ENCODE results near the gene TPK1. TPM values are rescaled to one million over a fixed set of nuclear protein-coding genes. Genes with fewer than 3 reads are reported as not detected.
A peak's percentile ranks its signal among the peaks of the same experiment; 100 is the strongest.

The TPK1 gene
- total RNA-seq, 1 donor from 2014 or later: 14.5 TPM

GRCh38 chr7:144827621-144828020 lies 8.2 kb downstream of the TPK1 start:
- peaks cover 2% of the 10 kb centered on the region for H3K9me3 Mint-ChIP-seq
- H3K4me2 ChIP-seq: no peak overlapping the region
- no peak overlapping the region for H3K4me3 Mint-ChIP-seq

GRCh38 chr7:144826208-144826607 lies 9.6 kb downstream of the TPK1 start:
- no peak overlapping the region for H3K27ac ChIP-seq
- H3K9ac ChIP-seq: no peak overlapping the region
- no peaks in the 10 kb centered on the region for H3F3A ChIP-seq (ENCODE audit: low read depth)
- H3K27me3 ChIP-seq: no peaks in the 10 kb centered on the region
- TF ChIP-seq EZH2phosphoT487 (IDR thresholded peaks at IDR 0.05): no peak
- no peak for TF ChIP-seq CTCF (IDR thresholded peaks at IDR 0.05)
- TF ChIP-seq EZH2 (IDR thresholded peaks at IDR 0.05): no peak
- H3K79me2 ChIP-seq (ENCODE audit: low read depth): no peaks in the 10 kb centered on the region
- no peaks in the 10 kb centered on the region for H3K9me3 ChIP-seq (ENCODE audit: low read depth)
- H3K4me3 ChIP-seq: no peak overlapping the region
- H4K20me1 ChIP-seq (ENCODE audit: low read depth): no peaks in the 10 kb centered on the region
- H3K27me3 Mint-ChIP-seq (ENCODE audit: insufficient read depth, low read depth): no peaks in the 10 kb centered on the region
- no peak overlapping the region for H3K4me3 Mint-ChIP-seq
- H3K4me1 Mint-ChIP-seq: peaks cover 13% of the 10 kb centered on the region
- no peaks in the 10 kb centered on the region for H3K36me3 ChIP-seq
- H3K36me3 Mint-ChIP-seq: no peaks in the 10 kb centered on the region
- peaks cover 16% of the 10 kb centered on the region for H3K4me1 ChIP-seq
- H3K9me3 Mint-ChIP-seq: peaks cover 2% of the 10 kb centered on the region
- H3K4me2 ChIP-seq: no peak overlapping the region
- DNase-seq (ENCODE audit: low spot score): no peak
- H3K27ac Mint-ChIP-seq: no peak overlapping the region
- H2AFZ ChIP-seq (replicated peaks): no peak overlapping the region

More at GRCh38 chr7:144827621-144828020, 8.2 kb downstream of the TPK1 start:
- Histone ChIP-seq H4K20me1 (ENCODE audit: low read depth) (no peaks in the 10 kb centered on the region), H3K9ac (no peak overlapping the region), H3K36me3 (no peaks in the 10 kb centered on the region), H3F3A (ENCODE audit: low read depth) (no peaks in the 10 kb centered on the region), H2AFZ (replicated peaks) (no peak overlapping the region), H3K79me2 (ENCODE audit: low read depth) (no peaks in the 10 kb centered on the region), H3K27ac (no peak overlapping the region), H3K4me1 (peaks cover 16% of the 10 kb centered on the region), H3K4me3 (no peak overlapping the region), H3K27me3 (no peaks in the 10 kb centered on the region), H3K9me3 (ENCODE audit: low read depth) (no peaks in the 10 kb centered on the region)
- peaks cover 11% of the 10 kb centered on the region for H3K4me1 Mint-ChIP-seq
- peaks cover 4% of the 10 kb centered on the region for H3K27me3 Mint-ChIP-seq (ENCODE audit: insufficient read depth, low read depth)
- H3K27ac Mint-ChIP-seq: no peak overlapping the region
- no peak for TF ChIP-seq EZH2 (IDR thresholded peaks at IDR 0.05)
- TF ChIP-seq EZH2phosphoT487 (IDR thresholded peaks at IDR 0.05): no peak
- TF ChIP-seq CTCF (IDR thresholded peaks at IDR 0.05): no peak
- peak; percentile 7 for DNase-seq (ENCODE audit: low spot score)
- no peaks in the 10 kb centered on the region for H3K36me3 Mint-ChIP-seq

DNA sequence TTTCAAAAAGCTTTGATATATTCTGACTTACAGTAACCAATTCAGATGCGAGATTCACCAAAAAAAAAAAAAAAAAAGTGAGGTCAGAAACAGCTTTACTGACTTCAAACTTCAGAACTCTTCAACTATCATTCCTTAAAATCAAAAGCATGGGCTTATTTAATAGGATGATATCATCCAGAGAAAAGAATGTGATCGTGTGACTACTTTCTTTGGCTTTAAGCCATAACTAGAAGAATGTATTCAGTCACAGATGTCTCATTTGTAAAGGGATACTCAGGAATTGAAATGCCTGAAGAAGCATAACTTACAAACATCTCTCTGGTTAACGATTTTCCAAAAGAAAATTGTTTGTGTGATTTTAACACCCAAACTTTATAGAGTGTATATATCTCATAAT lies 11.5 kb downstream of the TPK1 start:
- no peak for TF ChIP-seq CTCF (IDR thresholded peaks at IDR 0.05)
- no peak for TF ChIP-seq EZH2 (IDR thresholded peaks at IDR 0.05)
- TF ChIP-seq EZH2phosphoT487 (IDR thresholded peaks at IDR 0.05): no peak
- H3K27me3 Mint-ChIP-seq (ENCODE audit: insufficient read depth, low read depth): no peaks in the 10 kb centered on the region
- Histone ChIP-seq H3K4me2 (no peak overlapping the region), H4K20me1 (ENCODE audit: low read depth) (no peaks in the 10 kb centered on the region), H3K9ac (no peak overlapping the region), H3K27ac (no peak overlapping the region), H2AFZ (replicated peaks) (no peak overlapping the region), H3F3A (ENCODE audit: low read depth) (no peaks in the 10 kb centered on the region), H3K79me2 (ENCODE audit: low read depth) (no peaks in the 10 kb centered on the region), H3K4me3 (no peak overlapping the region), H3K27me3 (no peaks in the 10 kb centered on the region), H3K4me1 (peaks cover 16% of the 10 kb centered on the region), H3K9me3 (ENCODE audit: low read depth) (no peaks in the 10 kb centered on the region), H3K36me3 (no peaks in the 10 kb centered on the region)
- no peak for DNase-seq (ENCODE audit: low spot score)
- no peaks in the 10 kb centered on the region for H3K36me3 Mint-ChIP-seq
- no peak overlapping the region for H3K27ac Mint-ChIP-seq
- no peaks in the 10 kb centered on the region for H3K9me3 Mint-ChIP-seq
- H3K4me3 Mint-ChIP-seq: no peak overlapping the region
- H3K4me1 Mint-ChIP-seq: peaks cover 14% of the 10 kb centered on the region

Data from neural progenitor cell (in vitro differentiated cells).